Dendritic cell treated with granulocyte-macrophage colony-stimulating factor and Interleukin-4, amounts not matched to agents 40 ng/mL and 50 ng/mL, for 4 days (primary cell): ENCODE measurements around the gene PACSIN2.

Source experiments
- H3K27ac Mint-ChIP-seq: one replicate; pipeline ENCODE4 v1.8.0; 2022; ENCODE audit warnings: mild to moderate bottlenecking, mixed read lengths
- H3K27me3 Mint-ChIP-seq: one replicate; pipeline ENCODE4 v1.8.0; 2022; ENCODE audit warnings: mild to moderate bottlenecking, mixed read lengths
- H3K36me3 Mint-ChIP-seq: one replicate; pipeline ENCODE4 v1.8.0; 2022; ENCODE audit warnings: low read depth, mixed read lengths
- H3K4me1 Mint-ChIP-seq: one replicate; pipeline ENCODE4 v1.8.0; 2022; ENCODE audit warnings: low read depth, mixed read lengths
- H3K4me3 Mint-ChIP-seq: one replicate; pipeline ENCODE4 v1.8.0; 2022; ENCODE audit warnings: mild to moderate bottlenecking, moderate library complexity, mixed read lengths
- H3K9me3 Mint-ChIP-seq: one replicate; pipeline ENCODE4 v1.8.0; 2022; ENCODE audit warnings: mixed read lengths
- intact Hi-C: fragments of 100-400 bp; cut with micrococcal nuclease; formaldehyde crosslinking; loops from one replicate; pipeline ENCODE4 v1.15.0; 2022

The PACSIN2 gene, protein sequence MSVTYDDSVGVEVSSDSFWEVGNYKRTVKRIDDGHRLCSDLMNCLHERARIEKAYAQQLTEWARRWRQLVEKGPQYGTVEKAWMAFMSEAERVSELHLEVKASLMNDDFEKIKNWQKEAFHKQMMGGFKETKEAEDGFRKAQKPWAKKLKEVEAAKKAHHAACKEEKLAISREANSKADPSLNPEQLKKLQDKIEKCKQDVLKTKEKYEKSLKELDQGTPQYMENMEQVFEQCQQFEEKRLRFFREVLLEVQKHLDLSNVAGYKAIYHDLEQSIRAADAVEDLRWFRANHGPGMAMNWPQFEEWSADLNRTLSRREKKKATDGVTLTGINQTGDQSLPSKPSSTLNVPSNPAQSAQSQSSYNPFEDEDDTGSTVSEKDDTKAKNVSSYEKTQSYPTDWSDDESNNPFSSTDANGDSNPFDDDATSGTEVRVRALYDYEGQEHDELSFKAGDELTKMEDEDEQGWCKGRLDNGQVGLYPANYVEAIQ

DNA sequence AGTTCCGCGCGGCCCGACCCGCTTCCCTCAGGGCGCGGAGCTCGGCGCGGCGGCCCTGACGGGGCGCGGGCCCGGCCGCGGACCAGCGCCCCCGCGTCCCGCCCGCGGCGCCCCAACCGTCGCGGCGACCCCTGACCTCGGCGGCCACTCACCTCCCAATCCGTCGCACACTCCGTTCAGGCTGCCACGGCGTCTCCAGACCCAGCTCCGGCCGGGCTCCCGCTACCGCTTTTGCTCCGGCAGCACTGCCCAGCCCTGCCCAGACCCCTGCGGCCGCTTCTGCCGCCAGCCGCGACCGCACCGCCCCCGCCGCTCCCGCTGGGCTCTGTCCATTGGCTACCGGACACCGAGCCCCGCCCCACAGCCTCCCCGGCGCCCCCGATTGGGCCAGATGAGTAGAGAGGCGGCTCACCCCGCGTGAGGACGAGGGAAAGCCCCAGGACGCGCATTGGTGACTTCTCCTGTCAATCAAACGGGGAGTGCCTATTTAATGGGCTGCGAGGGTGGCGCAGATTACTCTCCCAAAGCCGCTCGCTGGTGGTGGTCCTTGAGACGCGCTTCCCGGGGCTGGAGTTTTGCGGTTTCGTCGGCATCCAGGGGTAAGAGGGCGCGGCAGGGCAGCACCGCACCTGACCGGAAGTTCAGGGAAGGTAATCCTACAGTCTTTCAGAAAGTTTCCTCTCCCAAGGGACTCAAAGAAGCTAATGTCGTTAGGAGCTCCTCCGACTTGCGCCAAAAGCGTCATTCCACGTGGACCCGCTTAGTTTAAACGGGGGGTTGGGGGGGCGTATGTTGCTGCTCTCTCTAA, at the start of gene PACSIN2:
Gene PACSIN2, minus strand, starts transcription at position 281 of the 808 bp plus-strand sequence. CDS start 103,069 bp downstream, outside the sequence.
- Mint-ChIP-seq H3K36me3 (peaks cover 14% of the 10 kb centered on the region), H3K4me1 (peaks cover 41% of the 10 kb centered on the region), H3K27ac (peak within 1 kb of the TSS; percentile 93), H3K9me3 (no peaks in the 10 kb centered on the region), H3K4me3 (peak within 1 kb of the TSS; percentile 93), H3K27me3 (peaks cover 3% of the 10 kb centered on the region)
- intact Hi-C loops: loop anchor here (1.0 to 2.0 kb wide), 2 partner anchors 14 to 20 kb away; no protein-coding TSS in a partner anchor

DNA sequence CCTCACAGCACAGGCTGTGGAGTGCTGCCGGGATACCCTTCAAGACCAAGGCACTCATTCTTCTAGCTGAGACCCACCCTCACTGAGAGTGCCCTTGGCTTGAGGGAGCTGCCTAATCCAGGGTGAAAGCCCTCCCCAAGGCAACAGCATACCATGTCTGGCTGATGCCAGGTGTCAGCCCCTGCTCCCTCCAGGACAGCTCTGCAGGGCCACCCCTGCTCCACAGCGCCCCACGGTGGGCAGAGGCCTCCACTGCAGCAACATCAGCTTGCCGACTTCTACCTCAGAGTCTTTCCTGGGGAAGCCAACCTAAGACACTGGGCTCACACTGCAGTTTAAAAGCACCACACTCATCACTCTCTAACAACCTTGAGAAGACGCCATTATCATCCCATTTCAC, 45.2 kb upstream of the PACSIN2 start:
- H3K4me1 Mint-ChIP-seq: no peaks in the 10 kb centered on the region
- H3K9me3 Mint-ChIP-seq: no peaks in the 10 kb centered on the region
- no peaks in the 10 kb centered on the region for H3K27me3 Mint-ChIP-seq
- no peak overlapping the region for H3K4me3 Mint-ChIP-seq
- H3K27ac Mint-ChIP-seq: no peak overlapping the region
- H3K36me3 Mint-ChIP-seq: peaks cover 57% of the 10 kb centered on the region
- intact Hi-C loops: no loop called here

DNA sequence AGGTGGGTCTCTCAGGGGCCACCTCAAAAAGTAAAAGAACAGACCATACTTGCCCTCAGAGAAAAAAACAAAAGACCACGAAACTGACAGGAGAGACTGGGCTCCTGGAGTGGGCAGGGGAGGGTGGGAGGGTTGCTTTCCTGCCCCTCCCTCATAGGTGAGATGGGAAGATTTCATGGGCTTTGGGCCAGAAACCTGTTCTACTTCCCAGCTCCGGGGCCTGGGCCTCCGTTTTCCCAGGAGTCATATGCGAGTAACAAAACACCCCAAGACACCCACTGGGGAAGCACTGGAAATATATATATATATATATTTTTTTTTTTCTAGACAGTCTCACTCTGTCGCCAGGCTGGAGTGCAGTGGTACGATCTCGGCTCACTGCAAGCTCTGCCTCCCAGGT, 42.7 kb upstream of the PACSIN2 start:
- no peak overlapping the region for H3K27ac Mint-ChIP-seq
- no peak overlapping the region for H3K4me3 Mint-ChIP-seq
- no peaks in the 10 kb centered on the region for H3K9me3 Mint-ChIP-seq
- H3K36me3 Mint-ChIP-seq: peaks cover 42% of the 10 kb centered on the region
- intact Hi-C loops: no loop called here
- H3K4me1 Mint-ChIP-seq: no peaks in the 10 kb centered on the region
- H3K27me3 Mint-ChIP-seq: no peaks in the 10 kb centered on the region

DNA sequence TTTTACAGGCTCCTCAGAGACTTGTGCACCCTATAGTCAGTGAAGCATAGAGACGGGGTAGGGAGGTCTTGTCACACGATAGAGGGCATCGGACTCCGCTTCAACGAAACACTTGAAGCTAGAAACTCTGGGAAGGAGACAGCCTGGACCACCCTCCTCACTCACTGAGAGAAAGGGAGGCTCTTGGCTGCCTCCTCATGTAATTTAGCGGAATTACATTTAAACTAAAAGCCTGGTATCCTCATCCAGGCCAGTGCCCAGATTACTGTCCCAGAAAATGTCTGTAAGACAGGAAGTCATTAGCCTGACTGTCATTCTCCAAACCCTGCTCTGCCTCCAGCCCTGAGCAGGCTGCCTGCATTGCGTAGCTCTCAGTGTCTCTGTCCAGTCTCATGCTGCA, 38.2 kb upstream of the PACSIN2 start:
- intact Hi-C loops: no loop called here
- Mint-ChIP-seq H3K9me3 (no peaks in the 10 kb centered on the region), H3K27me3 (no peaks in the 10 kb centered on the region), H3K36me3 (peaks cover 15% of the 10 kb centered on the region), H3K4me3 (no peak overlapping the region), H3K27ac (no peak overlapping the region), H3K4me1 (no peaks in the 10 kb centered on the region)

DNA sequence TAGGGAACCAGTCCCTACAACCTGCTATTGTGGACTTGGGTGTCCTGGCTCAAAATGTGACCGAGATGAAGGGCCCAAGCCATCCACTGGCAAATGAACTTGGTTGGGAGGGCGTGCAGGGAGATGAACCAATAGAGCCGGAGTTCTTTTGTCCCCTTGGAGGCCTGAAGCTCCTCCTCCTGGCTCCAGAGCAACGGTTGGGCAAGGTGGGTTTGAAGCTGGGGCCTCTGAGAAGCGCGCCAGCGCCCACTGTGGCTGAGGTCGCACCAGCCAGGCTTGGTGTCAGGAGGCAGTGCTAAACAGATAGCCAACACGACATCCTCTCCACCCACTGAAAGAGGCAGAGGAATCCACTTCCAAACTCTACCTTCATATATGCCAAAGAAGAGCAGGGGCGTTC, 36.0 kb upstream of the PACSIN2 start:
- intact Hi-C loops: no loop called here
- Mint-ChIP-seq H3K36me3 (peaks cover 10% of the 10 kb centered on the region), H3K9me3 (no peaks in the 10 kb centered on the region), H3K4me3 (no peak overlapping the region), H3K27me3 (no peaks in the 10 kb centered on the region), H3K4me1 (no peaks in the 10 kb centered on the region), H3K27ac (no peak overlapping the region)

DNA sequence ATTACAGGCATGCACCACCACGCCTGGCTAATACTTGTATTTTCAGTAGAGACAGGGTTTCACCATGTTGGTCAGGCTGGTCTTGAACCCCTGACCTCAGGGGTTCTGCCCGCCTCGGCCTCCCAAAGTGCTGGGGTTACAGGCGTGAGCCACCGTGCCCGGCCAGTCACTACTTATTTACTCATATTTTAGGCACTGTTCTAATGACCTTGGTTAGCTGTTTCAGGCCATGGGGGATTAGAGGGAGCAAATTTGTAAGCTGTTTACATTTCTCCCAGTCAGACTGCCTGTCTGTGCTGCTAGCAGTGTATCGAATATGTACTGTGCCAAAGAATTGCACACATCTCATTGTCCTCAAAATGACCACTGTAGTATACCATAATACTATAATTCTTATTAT, 32.7 kb upstream of the PACSIN2 start:
- Mint-ChIP-seq H3K9me3 (no peaks in the 10 kb centered on the region), H3K36me3 (peaks cover 10% of the 10 kb centered on the region), H3K27ac (no peak overlapping the region), H3K4me1 (peaks cover 8% of the 10 kb centered on the region), H3K4me3 (no peak overlapping the region), H3K27me3 (no peaks in the 10 kb centered on the region)
- intact Hi-C loops: no loop called here

DNA sequence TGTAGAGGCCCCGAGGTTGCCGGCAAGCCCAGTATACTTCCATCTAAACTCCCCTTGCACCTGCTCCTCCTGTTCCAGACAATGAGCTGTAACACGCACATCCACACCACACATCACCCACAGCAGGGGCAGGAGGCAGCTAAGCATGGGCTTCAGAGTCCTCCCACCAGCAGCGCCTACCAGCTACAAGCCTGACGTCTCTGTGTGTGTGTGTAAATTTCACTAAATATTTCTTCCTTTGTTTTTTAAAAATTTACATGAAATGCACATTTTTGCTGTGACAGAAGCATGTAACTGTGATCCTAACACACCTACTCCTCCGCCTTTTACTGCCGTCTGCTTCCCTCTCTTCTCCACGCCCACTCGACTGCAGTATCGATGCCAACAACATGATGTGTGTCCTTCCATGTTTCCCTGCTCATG, 29.4 kb upstream of the PACSIN2 start:
- no peaks in the 10 kb centered on the region for H3K9me3 Mint-ChIP-seq
- H3K4me3 Mint-ChIP-seq: no peak overlapping the region
- intact Hi-C loops: no loop called here

DNA sequence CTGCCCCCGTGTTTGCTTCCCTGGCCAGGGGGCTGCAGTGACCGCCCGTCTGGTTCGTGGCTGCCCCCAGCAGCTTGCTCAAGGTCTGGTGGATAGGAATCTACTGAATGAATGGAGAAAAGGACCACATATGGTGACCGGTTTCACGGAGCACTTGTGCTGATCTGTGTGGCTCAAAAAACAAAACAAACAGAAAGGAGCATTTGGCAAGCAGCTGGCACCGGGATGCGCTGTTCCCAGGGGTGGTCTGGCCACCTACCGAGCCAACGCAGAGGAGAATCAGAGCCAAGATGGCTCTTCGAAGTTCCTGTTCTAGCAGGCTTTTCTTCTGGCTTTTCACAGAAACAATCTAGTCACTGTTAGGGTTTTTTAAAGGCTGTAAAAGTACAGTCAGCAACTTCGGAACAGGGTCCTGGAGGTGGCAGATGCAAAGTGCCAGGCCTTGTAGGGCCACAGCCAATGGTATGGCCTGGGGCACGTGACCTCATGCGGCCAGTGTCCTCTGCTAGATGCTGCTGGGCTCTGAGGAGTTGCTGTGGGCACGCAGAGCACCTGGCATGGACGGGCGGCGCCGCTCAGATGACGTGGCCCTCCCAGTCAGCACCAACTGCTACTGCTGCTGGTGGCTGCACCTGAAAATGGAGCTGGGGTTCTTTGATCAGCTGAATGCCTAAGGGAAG, 27.3 kb upstream of the PACSIN2 start:
- Mint-ChIP-seq H3K27me3 (no peaks in the 10 kb centered on the region), H3K4me1 (peaks cover 8% of the 10 kb centered on the region)

More for the DNA sequence above, 29.4 kb upstream of the PACSIN2 start:
- no peaks in the 10 kb centered on the region for H3K27me3 Mint-ChIP-seq
- peaks cover 8% of the 10 kb centered on the region for H3K4me1 Mint-ChIP-seq
- H3K36me3 Mint-ChIP-seq: no peaks in the 10 kb centered on the region
- no peak overlapping the region for H3K27ac Mint-ChIP-seq

DNA sequence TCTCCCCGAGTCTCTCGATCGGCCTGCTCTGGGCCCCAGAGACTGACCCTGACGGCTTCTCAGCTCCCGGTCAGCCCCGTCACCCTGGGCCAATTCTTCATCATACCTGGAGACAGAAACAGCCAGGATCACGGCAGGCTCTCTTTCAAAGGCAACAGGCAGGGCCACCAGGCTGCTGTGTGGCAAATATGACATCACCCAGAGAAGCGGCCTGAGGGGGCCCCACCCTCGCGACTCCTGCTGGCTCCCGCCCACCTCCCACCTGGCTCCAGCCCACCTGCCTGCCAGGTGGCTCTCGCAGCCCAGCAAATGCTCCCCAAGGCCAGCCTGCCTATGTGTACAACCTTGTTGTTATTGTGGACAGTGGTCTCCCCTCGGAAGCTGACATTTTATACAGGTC, 24.9 kb upstream of the PACSIN2 start:
- Mint-ChIP-seq H3K36me3 (no peaks in the 10 kb centered on the region), H3K27me3 (no peaks in the 10 kb centered on the region), H3K4me1 (peaks cover 13% of the 10 kb centered on the region), H3K9me3 (no peaks in the 10 kb centered on the region), H3K27ac (no peak overlapping the region), H3K4me3 (no peak overlapping the region)
- intact Hi-C loops: no loop called here

More for the DNA sequence above, 27.3 kb upstream of the PACSIN2 start:
- no peaks in the 10 kb centered on the region for H3K36me3 Mint-ChIP-seq
- no peak overlapping the region for H3K4me3 Mint-ChIP-seq
- intact Hi-C loops: no loop called here
- no peaks in the 10 kb centered on the region for H3K9me3 Mint-ChIP-seq
- H3K27ac Mint-ChIP-seq: no peak overlapping the region

DNA sequence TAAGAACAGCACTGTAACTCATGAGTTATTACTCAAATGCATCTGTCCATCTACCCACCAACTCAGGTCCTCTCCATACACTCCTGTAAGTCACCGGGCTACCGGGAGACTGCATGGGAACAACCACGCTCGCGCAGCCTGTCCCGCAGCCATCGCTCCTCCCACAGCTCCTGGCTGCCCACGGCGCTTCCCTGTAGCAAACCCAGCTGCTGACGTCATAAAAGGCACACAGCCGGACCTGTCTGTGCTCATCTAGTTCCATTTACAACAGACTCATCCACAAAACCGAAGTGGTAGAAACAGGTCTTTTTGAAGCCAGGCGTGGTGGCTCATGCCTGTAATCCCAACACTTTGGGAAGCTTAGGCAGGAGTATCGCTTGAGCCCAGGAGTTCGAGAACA, 23.4 kb upstream of the PACSIN2 start:
- no peak overlapping the region for H3K27ac Mint-ChIP-seq
- H3K36me3 Mint-ChIP-seq: no peaks in the 10 kb centered on the region
- no peaks in the 10 kb centered on the region for H3K27me3 Mint-ChIP-seq
- intact Hi-C loops: no loop called here
- H3K4me3 Mint-ChIP-seq: no peak overlapping the region
- peaks cover 13% of the 10 kb centered on the region for H3K4me1 Mint-ChIP-seq
- H3K9me3 Mint-ChIP-seq: no peaks in the 10 kb centered on the region

DNA sequence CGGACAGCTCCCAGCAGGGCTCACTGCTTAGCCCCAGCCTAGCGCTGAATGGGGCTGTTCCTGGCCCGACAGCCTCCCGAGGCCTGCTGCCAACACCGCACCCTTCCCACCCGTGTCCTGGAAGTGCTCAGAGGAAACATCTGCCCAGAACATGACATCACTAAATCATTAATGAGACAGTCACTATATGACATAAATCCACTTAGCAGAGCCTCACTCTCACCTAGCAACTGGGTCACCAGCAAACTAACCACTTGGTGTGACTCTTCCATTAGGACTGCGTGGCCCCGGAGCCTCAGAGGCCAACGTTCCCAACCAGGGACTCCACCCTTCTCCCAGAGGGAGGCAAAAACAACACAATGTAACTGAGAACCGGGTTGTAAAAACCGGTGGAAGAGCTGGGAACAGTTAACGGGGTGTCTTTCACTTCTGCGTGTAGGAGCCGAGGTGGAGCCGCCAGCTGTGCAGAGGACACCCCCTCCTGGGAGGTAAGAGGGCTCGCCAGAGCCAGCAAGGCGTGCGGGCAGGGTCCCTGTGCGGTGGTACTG, 21.4 kb upstream of the PACSIN2 start:
- Mint-ChIP-seq H3K27me3 (no peaks in the 10 kb centered on the region), H3K36me3 (no peaks in the 10 kb centered on the region), H3K9me3 (no peaks in the 10 kb centered on the region), H3K4me3 (no peak overlapping the region), H3K27ac (no peak overlapping the region), H3K4me1 (peaks cover 11% of the 10 kb centered on the region)
- intact Hi-C loops: no loop called here

DNA sequence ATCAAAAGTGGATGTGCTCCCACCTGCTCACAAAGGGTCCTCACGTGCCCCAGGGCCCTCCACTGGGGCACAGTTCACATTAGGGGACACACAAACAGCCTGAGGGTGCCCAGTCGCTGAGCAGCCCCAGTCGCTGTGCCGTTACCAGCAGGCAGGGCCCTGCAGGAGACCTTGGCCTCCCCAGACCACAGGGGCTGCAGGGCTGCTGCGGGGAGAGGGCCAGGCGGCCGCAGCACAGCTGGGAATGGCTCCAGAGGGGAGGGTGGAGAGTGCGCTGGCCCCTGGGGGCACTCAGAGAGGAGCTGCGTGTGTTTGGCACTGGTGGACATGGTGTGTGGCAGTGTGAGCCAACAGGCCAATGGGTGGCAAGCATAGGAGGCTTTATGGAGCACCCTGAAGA, 20.3 kb upstream of the PACSIN2 start:
- H3K27ac Mint-ChIP-seq: no peak overlapping the region

DNA sequence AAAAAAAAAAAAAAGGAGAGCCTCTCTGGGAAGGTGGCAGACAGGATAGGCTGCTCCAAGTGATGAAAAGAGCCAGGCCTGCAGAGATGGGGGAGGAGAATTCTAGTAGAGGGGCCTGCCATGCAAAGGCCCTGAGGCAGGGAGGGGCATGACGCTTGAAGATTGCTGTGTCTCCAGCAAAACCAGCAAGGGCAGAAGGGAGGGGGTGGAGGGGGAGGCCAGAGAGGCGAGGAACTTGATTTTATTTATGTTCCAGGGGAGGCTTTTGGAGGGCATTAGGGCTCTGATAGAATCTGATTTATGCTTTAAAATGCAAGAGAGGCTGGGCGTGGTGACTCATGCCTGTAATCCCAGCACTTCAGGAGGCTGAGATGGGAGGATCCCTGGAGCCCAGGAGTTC, 16.7 kb upstream of the PACSIN2 start:
- no peaks in the 10 kb centered on the region for H3K9me3 Mint-ChIP-seq
- H3K4me3 Mint-ChIP-seq: no peak overlapping the region
- no peaks in the 10 kb centered on the region for H3K36me3 Mint-ChIP-seq
- peaks cover 15% of the 10 kb centered on the region for H3K4me1 Mint-ChIP-seq
- H3K27ac Mint-ChIP-seq: no peak overlapping the region
- H3K27me3 Mint-ChIP-seq: no peaks in the 10 kb centered on the region
- intact Hi-C loops: loop anchor here (5.0 kb wide), 1 partner anchor 39 kb away; no protein-coding TSS in a partner anchor

More for the DNA sequence above, 20.3 kb upstream of the PACSIN2 start:
- Mint-ChIP-seq H3K4me3 (no peak overlapping the region), H3K9me3 (no peaks in the 10 kb centered on the region), H3K4me1 (peaks cover 11% of the 10 kb centered on the region), H3K27me3 (no peaks in the 10 kb centered on the region), H3K36me3 (no peaks in the 10 kb centered on the region)
- intact Hi-C loops: no loop called here
